Measurements from ENCODE around the gene KLHL29.

The KLHL29 gene

DNA sequence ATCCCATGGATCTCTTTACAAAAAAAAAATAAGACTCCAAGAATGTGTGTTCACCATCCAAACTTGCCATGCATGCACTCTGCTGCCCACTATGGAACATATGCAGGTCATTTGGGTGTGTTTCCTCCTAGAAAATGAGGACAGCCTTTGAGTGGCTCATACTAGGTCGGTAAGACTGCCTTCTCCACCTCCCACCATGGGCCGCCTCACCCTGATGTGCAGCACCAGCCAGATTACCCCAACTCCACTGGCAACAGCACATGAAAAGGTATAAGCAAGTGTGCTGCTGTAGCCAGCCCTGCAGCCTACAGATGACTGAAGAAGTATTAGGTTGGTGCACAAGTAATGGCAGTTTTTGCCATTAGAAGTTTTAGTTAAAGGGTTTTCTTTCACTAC is 327.8 kb downstream of the KLHL29 start:
- no peak for TF ChIP-seq EGR1 (IDR thresholded peaks at IDR 0.05)
- no peak for TF ChIP-seq FOXM1 (IDR thresholded peaks at IDR 0.05; ENCODE audit: borderline replicate concordance, low read depth)
- TF ChIP-seq CREB1 (IDR thresholded peaks at IDR 0.05; ENCODE audit: low read depth) = no peak

DNA sequence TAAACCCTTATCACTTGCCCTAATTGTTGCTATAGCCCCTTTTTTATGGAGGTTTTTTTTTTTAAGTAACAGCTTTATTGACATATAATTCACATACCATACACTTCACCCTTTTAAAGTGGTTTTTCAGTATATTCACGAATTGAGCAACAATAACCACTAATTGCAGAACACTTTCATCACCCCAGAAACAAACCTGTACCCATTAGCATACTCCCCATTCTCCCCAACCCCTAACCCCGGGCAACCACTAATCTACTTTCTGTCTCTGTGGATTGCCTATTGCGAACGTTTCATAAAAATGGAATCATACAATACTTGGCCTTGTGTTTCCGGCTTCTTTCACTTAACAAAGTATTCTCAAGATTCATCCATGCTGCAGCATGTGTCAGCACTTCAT is 328.4 kb downstream of the KLHL29 start:
- no peak for TF ChIP-seq CREB1 (IDR thresholded peaks at IDR 0.05; ENCODE audit: low read depth)
- no peak for TF ChIP-seq TEAD4 (IDR thresholded peaks at IDR 0.05)
- no peak for TF ChIP-seq RAD21 (IDR thresholded peaks at IDR 0.05; ENCODE audit: low read depth)
- no peak for TF ChIP-seq FOXM1 (IDR thresholded peaks at IDR 0.05; ENCODE audit: borderline replicate concordance, low read depth)
- no peak for TF ChIP-seq TCF12 (IDR thresholded peaks at IDR 0.05; ENCODE audit: low read depth)
- TF ChIP-seq, protein P1, sequence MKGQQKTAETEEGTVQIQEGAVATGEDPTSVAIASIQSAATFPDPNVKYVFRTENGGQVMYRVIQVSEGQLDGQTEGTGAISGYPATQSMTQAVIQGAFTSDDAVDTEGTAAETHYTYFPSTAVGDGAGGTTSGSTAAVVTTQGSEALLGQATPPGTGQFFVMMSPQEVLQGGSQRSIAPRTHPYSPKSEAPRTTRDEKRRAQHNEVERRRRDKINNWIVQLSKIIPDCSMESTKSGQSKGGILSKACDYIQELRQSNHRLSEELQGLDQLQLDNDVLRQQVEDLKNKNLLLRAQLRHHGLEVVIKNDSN (IDR thresholded peaks at IDR 0.05) = no peak
- no peak for TF ChIP-seq EGR1 (IDR thresholded peaks at IDR 0.05)
- TF ChIP-seq, protein P2, sequence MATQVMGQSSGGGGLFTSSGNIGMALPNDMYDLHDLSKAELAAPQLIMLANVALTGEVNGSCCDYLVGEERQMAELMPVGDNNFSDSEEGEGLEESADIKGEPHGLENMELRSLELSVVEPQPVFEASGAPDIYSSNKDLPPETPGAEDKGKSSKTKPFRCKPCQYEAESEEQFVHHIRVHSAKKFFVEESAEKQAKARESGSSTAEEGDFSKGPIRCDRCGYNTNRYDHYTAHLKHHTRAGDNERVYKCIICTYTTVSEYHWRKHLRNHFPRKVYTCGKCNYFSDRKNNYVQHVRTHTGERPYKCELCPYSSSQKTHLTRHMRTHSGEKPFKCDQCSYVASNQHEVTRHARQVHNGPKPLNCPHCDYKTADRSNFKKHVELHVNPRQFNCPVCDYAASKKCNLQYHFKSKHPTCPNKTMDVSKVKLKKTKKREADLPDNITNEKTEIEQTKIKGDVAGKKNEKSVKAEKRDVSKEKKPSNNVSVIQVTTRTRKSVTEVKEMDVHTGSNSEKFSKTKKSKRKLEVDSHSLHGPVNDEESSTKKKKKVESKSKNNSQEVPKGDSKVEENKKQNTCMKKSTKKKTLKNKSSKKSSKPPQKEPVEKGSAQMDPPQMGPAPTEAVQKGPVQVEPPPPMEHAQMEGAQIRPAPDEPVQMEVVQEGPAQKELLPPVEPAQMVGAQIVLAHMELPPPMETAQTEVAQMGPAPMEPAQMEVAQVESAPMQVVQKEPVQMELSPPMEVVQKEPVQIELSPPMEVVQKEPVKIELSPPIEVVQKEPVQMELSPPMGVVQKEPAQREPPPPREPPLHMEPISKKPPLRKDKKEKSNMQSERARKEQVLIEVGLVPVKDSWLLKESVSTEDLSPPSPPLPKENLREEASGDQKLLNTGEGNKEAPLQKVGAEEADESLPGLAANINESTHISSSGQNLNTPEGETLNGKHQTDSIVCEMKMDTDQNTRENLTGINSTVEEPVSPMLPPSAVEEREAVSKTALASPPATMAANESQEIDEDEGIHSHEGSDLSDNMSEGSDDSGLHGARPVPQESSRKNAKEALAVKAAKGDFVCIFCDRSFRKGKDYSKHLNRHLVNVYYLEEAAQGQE (IDR thresholded peaks at IDR 0.05; ENCODE audit: low read depth) = no peak
- no peak for TF ChIP-seq YY1 (IDR thresholded peaks at IDR 0.05; ENCODE audit: low read depth)
- TF ChIP-seq, protein P3, sequence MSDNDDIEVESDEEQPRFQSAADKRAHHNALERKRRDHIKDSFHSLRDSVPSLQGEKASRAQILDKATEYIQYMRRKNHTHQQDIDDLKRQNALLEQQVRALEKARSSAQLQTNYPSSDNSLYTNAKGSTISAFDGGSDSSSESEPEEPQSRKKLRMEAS (IDR thresholded peaks at IDR 0.05) = no peak
- TF ChIP-seq EP300 (IDR thresholded peaks at IDR 0.05; ENCODE audit: borderline replicate concordance) = no peak
- TF ChIP-seq ZBTB7A (IDR thresholded peaks at IDR 0.05; ENCODE audit: low read depth) = no peak
- no peak for TF ChIP-seq NFIC (IDR thresholded peaks at IDR 0.05)
- TF ChIP-seq TAF1 (IDR thresholded peaks at IDR 0.05; ENCODE audit: low read depth) = no peak
- TF ChIP-seq CEBPB (IDR thresholded peaks at IDR 0.05) = no peak

DNA sequence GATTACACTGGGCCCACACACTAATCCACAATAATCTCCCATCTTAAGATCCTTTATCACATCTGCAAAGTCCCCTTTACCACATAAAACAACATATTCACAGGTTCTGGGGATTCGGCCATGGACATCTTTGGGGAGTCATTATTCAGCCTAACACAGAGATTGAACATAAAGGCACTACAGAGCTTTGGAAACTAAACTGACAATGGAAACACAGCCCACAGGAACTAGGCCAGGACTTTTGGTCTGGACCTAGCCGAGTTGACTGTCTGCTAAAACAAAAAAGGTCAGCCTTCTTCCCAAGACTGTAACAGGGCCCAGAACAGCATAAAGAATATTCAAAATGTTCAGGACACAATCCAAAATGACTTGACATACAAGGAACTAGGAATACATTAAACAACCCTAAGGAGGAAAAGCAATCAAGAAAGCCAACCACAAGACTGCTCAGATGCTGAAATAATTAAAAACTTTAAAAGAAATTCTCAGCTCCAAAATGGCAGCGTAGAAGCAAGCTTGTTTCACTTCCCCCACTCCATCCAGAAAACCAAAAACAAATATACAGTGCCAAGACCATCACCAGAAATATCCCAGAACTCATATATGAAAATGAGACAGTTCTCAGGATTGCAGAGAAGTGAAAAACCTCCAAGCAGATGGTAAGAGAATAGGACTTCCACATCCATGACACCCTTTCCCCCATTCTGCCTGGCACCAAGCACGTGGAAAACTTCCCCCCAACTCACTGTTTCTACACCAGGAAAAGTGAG is 334.1 kb downstream of the KLHL29 start:
- TF ChIP-seq, protein P2 (IDR thresholded peaks at IDR 0.05; ENCODE audit: low read depth) = no peak
- TF ChIP-seq TAF1 (IDR thresholded peaks at IDR 0.05; ENCODE audit: low read depth) (no peak), CREB1 (IDR thresholded peaks at IDR 0.05; ENCODE audit: low read depth) (no peak), NFIC (IDR thresholded peaks at IDR 0.05) (no peak), EP300 (IDR thresholded peaks at IDR 0.05; ENCODE audit: borderline replicate concordance) (no peak), EGR1 (IDR thresholded peaks at IDR 0.05) (no peak), YY1 (IDR thresholded peaks at IDR 0.05; ENCODE audit: low read depth) (no peak), TCF12 (IDR thresholded peaks at IDR 0.05; ENCODE audit: low read depth) (no peak), TEAD4 (IDR thresholded peaks at IDR 0.05) (no peak), RAD21 (IDR thresholded peaks at IDR 0.05; ENCODE audit: low read depth) (no peak), CEBPB (IDR thresholded peaks at IDR 0.05) (no peak)

DNA sequence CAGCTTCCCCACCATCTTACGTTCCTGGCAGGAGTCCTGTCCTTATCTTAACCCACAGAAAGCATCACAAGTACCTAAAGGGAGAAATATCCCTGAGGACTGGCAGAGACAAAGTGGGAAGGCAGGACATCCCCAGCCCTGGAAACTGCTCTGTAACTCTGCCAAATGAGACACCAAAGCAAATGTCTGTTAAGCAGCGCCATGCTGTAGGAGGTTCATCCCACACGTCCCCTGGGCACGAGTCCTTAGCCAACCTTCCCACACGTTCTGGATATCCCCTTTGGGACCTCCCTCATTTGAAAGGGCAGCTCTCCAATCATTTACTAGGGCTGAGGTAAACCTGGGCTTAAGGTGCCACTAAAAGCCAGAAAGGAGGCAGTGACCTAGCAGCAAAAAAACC is 334.7 kb downstream of the KLHL29 start:
- TF ChIP-seq NFIC (IDR thresholded peaks at IDR 0.05) (no peak), EGR1 (IDR thresholded peaks at IDR 0.05) (no peak)
- TF ChIP-seq, protein P2 (IDR thresholded peaks at IDR 0.05; ENCODE audit: low read depth) = no peak
- TF ChIP-seq, protein P3 (IDR thresholded peaks at IDR 0.05) = no peak

DNA sequence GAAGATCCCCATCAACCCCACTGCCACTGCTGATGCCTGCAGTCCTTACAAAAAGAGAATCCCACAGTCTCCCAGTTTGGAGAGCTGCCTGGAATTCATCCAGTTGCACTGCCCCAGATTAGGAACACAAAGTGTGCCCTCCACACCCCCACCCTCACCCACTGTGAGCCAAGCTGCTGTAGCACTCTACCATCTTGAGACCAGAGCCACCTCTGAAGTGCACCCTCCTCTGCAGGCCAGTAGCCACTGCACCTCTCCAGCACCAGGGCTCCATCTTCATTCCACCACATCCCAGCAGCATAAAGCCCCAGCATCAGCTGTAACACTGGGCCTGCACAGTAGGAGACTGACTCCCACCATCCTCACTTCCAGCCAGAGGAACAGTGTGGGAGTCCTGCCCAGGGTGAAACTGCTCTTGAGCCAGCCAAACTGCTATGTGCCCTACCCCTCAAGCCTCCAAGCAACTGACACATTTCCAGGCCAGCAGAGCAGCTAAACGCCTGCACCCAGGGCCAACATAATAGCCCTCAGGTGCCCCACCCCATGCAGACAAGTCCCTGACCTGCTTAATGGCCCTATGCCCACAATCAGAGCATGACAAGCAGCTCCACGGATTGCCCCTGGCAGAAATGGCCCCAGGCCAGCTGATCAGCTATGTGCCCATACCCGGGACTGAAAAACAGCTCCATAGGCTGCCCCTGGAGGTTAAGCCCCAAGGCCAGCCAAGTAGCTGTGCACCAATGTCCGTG is 335.9 kb downstream of the KLHL29 start:
- TF ChIP-seq TCF12 (IDR thresholded peaks at IDR 0.05; ENCODE audit: low read depth) (no peak), RAD21 (IDR thresholded peaks at IDR 0.05; ENCODE audit: low read depth) (no peak), EP300 (IDR thresholded peaks at IDR 0.05; ENCODE audit: borderline replicate concordance) (no peak), TEAD4 (IDR thresholded peaks at IDR 0.05) (no peak), CREB1 (IDR thresholded peaks at IDR 0.05; ENCODE audit: low read depth) (no peak), FOXM1 (IDR thresholded peaks at IDR 0.05; ENCODE audit: borderline replicate concordance, low read depth) (no peak), EGR1 (IDR thresholded peaks at IDR 0.05) (no peak), TAF1 (IDR thresholded peaks at IDR 0.05; ENCODE audit: low read depth) (no peak), YY1 (IDR thresholded peaks at IDR 0.05; ENCODE audit: low read depth) (no peak), NFIC (IDR thresholded peaks at IDR 0.05) (no peak), CEBPB (IDR thresholded peaks at IDR 0.05) (no peak)
- TF ChIP-seq, protein P3 (IDR thresholded peaks at IDR 0.05) = no peak
- TF ChIP-seq, protein P2 (IDR thresholded peaks at IDR 0.05; ENCODE audit: low read depth) = no peak
- TF ChIP-seq, protein P1 (IDR thresholded peaks at IDR 0.05) = no peak

Measured in Ishikawa (cell line).